BE2C (cell line): Measurements from ENCODE around the gene IRF4.

Source experiments
- DNase-seq: peaks from one replicate; pipeline ENCODE4 v3.0.0-alpha.2; 2020
- H3K27me3 ChIP-seq: fragments of 250-450 bp; sonication (Bioruptor Pico); 2 replicates; pipeline ENCODE4 v1.5.1; 2020; ENCODE audit warnings: mild to moderate bottlenecking
- H3K36me3 ChIP-seq: fragments of 250-450 bp; sonication (Bioruptor Pico); 2 replicates; pipeline ENCODE4 v1.5.1; 2020; ENCODE audit warnings: mild to moderate bottlenecking
- H3K4me1 ChIP-seq: fragments of 250-450 bp; sonication (Bioruptor Pico); 2 replicates; pipeline ENCODE4 v1.5.1; 2020
- H3K4me3 ChIP-seq: 2 replicates; pipeline ENCODE4 v1.5.1; 2011; ENCODE audit warnings: low read depth, low read length
- H3K9me3 ChIP-seq: fragments of 250-450 bp; sonication (Bioruptor Pico); 2 replicates; pipeline ENCODE4 v1.5.1; 2020
- CTCF ChIP-seq: IDR thresholded peaks from 2 replicates; pipeline ENCODE4 v1.5.1; 2012; ENCODE audit warnings: mild to moderate bottlenecking, low read depth, low read length

Gene IRF4

GRCh38 chr6:441126-441920, 49.8 kb downstream of the IRF4 start:
- Histone ChIP-seq H3K9me3 (no peaks in the 10 kb centered on the region), H3K36me3 (no peaks in the 10 kb centered on the region), H3K4me1 (no peaks in the 10 kb centered on the region), H3K27me3 (no peaks in the 10 kb centered on the region; the same call in 1 of the 2 replicates), H3K4me3 (no peak overlapping the region)
- DNase-seq = no peak
- no peak for TF ChIP-seq CTCF

DNA sequence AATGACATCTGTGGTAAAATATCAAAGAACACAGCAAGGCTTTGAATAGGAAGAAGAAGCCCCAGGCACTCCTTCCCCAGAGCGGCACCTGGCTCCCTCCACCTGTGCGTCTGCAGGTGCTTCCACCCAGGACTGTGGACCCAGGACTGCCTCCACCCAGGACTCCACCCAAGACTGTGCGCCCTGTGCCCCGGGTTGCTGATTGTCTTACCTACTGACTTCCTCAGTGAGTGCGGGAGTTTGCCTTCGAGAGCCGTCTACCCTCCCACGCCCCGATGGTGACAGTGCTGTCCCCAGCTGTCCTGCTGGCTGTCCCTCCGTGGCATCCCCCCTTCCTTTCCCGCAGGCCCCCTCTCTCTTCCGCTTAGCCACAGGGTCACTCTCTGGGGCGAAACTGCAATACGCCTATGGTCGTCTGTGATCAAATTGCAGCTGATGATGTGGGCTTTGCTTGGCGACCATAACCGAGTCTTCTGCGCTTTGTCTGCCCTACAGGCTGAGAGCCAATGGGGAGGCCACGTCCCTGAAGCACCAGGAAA, 52.1 kb downstream of the IRF4 start:
- Histone ChIP-seq H3K9me3 (no peaks in the 10 kb centered on the region), H3K4me1 (no peaks in the 10 kb centered on the region), H3K4me3 (no peak overlapping the region), H3K36me3 (no peaks in the 10 kb centered on the region), H3K27me3 (no peaks in the 10 kb centered on the region)
- no peak for DNase-seq
- no peak for TF ChIP-seq CTCF

GRCh38 chr6:444653-445275, 53.2 kb downstream of the IRF4 start:
- Histone ChIP-seq H3K36me3 (no peaks in the 10 kb centered on the region), H3K9me3 (no peaks in the 10 kb centered on the region; the same call in 1 of the 2 replicates), H3K4me3 (no peak overlapping the region), H3K27me3 (no peaks in the 10 kb centered on the region), H3K4me1 (no peaks in the 10 kb centered on the region)
- no peak for TF ChIP-seq CTCF
- DNase-seq = no peak

DNA sequence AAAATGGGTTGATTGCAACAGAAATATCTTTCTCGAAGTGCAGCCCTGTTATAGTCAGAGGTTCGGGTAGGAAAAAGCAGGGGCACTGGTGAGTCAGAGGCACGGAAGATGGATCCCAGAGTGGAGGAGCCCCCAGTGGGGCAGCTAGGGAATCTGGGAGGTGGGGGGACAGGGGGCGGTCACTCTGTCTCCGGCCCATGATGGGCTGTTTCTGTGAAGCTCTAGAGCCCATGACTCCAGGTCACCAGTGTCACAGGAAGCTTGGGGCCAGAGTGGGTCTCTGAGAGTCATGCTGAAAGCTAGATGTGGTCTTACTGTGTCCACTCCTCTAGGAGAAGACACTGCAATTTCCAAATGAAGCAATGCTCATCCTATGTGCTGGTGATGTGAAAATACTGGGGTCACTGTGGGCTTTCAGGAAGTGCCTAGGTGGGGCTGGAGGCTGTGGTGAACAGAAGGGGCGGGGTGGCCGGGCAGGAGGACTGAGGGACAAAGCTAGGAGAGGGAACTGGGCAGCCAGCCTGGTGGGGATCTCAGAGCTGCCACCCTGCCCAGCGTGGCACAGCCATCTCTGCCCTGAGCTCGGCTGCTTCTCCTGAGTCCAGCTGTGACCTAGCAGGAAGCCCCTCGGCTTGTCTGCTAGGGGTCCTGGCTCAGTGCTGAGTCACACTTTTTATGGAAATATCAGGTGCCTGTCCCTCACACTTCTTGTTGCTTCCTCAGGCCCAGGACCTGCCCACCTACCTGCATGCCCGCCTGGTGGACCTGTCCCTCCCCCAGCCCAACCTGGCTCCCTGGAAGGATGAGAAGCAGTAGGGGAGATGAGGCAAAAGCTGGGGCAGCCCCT, 54.2 kb downstream of the IRF4 start:
- no peaks in the 10 kb centered on the region for H3K36me3 ChIP-seq
- no peaks in the 10 kb centered on the region; the same call in 1 of the 2 replicates for H3K9me3 ChIP-seq
- no peak overlapping the region for H3K4me3 ChIP-seq
- TF ChIP-seq CTCF = no peak
- H3K4me1 ChIP-seq = no peaks in the 10 kb centered on the region
- H3K27me3 ChIP-seq = no peaks in the 10 kb centered on the region
- DNase-seq = no peak

DNA sequence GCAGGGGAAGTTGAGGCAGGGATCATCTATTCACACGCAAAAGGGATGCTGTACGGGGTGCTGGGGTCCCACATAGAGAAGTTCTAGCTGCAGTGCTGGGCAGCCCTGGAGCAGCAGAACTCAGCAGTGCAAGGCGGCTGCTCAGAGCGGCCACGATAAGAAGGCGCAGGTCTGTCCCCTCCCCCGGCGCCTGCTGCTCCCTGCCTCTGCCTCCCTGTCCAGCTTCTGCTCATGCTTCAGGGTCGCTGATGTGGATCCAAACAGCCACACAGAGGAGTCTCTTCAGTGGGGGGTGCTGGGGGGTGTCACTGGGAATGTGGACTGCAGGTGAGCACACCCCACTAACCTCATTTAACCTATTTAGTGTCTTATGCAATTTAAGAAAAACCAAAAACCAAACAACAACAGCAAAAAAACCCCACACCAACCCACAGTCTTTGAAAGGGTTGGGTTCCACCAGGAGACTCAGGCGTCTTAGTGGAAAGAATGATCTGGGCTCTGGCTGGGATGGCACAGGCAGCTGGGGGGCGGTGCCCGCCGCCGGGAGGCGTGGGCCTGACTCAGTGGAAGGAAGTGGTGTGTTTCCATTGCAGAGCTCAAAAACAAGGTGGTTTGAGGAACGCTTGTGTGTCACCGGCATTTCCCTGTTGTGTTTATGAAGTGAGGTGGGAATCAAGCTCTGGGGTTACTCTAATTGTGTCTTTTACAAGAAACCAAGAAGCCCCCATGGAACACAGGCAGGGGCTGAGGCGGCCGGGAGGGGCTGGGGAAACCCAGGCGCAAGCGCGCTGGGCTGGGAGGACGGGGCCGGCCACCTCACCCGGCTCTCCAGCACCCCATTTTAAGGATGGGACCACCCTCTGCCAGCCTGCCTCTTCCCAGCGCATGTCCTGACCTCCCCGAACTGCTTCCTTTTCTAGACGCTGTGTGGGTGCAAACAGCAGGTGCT, 55.1 kb downstream of the IRF4 start:
- Histone ChIP-seq H3K9me3 (no peaks in the 10 kb centered on the region; the same call in 1 of the 2 replicates), H3K4me1 (no peaks in the 10 kb centered on the region), H3K36me3 (no peaks in the 10 kb centered on the region), H3K27me3 (peaks cover 3% of the 10 kb centered on the region), H3K4me3 (no peak overlapping the region)
- TF ChIP-seq CTCF = no peak
- no peak for DNase-seq
